Prostate gland (tissue), 2 donors: ENCODE measurements around the gene SAMM50.

Source experiments
- CTCF ChIP-seq, 4 experiments: fragments of 200-600 bp in 2 of 4; fragments of 450-650 bp in 2 of 4; sonication (generic) in 2 of 4; IDR thresholded peaks; 1 replicate in 3 of 4; 2 replicates in 1 of 4; pipeline ENCODE4 v1.5.1; 2016 to 2019; ENCODE audit warnings: antibody characterized with exemption in 4 of 4, mild to moderate bottlenecking in 2 of 4, moderate library complexity in 2 of 4
- POLR2AphosphoS5 ChIP-seq: sonication (generic); formaldehyde crosslinking; IDR thresholded peaks from one replicate; pipeline ENCODE4 v1.6.1; 2017; ENCODE audit warnings: antibody characterized with exemption

- TF ChIP-seq CTCF (IDR thresholded peaks at IDR 0.05) (no peak), POLR2AphosphoS5 (no peak)
Observed at GRCh38 chr22:44005524-44005923, 50.3 kb downstream of the SAMM50 start.
